Breast epithelium (tissue), 4 donors: ENCODE results near the gene ZC3H13. TPM values are rescaled to one million over a fixed set of nuclear protein-coding genes. Genes with fewer than 3 reads are reported as not detected.

ENCODE experiments used
- DNase-seq, 2 donors: peaks; one replicate each; pipeline ENCODE4 v3.0.0-alpha.2; 2019; ENCODE audit warnings: low spot score in 2 of 2
- H3K27ac ChIP-seq, 2 donors: fragments of 200-600 bp; sonication (generic) in 1 of 2; one replicate each; pipeline ENCODE4 v1.5.1; 2016 to 2019; ENCODE audit warnings: mild to moderate bottlenecking in 1 of 2
- H3K27me3 ChIP-seq, 2 donors: fragments of 200-600 bp; sonication (generic) in 1 of 2; one replicate each; pipeline versions ENCODE4 v1.5.1 to v1.6.0; 2017 to 2019; ENCODE audit warnings: control low read depth in 1 of 2, mild to moderate bottlenecking in 1 of 2
- H3K36me3 ChIP-seq: fragments of 200-600 bp; one replicate; pipeline ENCODE4 v1.5.1; 2019
- H3K4me1 ChIP-seq, 2 donors: fragments of 200-600 bp; sonication (generic); one replicate each; pipeline ENCODE4 v1.5.1; 2016 to 2019; ENCODE audit warnings: control low read depth in 1 of 2
- H3K4me3 ChIP-seq, 3 donors: fragments of 200-600 bp; sonication (generic); 1 replicate in 2 of 3; 2 replicates in 1 of 3; pipeline ENCODE4 v1.5.1; 2016 to 2019; ENCODE audit warnings: mild to moderate bottlenecking in 3 of 3, moderate library complexity in 2 of 3
- H3K9me3 ChIP-seq, 2 donors: fragments of 200-600 bp; sonication (generic) in 1 of 2; one replicate each; pipeline ENCODE4 v1.5.1; 2016 to 2019; ENCODE audit warnings: control low read depth in 1 of 2
- POLR2A ChIP-seq: fragments of 450-650 bp; IDR thresholded peaks from one replicate; pipeline ENCODE4 v1.6.1; 2016; ENCODE audit warnings: antibody characterized with exemption, mild to moderate bottlenecking, moderate library complexity
- POLR2AphosphoS5 ChIP-seq, 3 donors: sonication (generic); formaldehyde crosslinking; IDR thresholded peaks; one replicate each; pipeline ENCODE4 v1.6.1; 2017; ENCODE audit warnings: antibody characterized with exemption in 3 of 3
- intact Hi-C: fragments of 100-400 bp; cut with DNase I; formaldehyde crosslinking; loops from one replicate; pipeline ENCODE4 v1.15.1; 2023; ENCODE audit warnings: low total_unique reads
- total RNA-seq, 3 donors: library from RNA; depleted of rRNA; stranded (reverse); fragments of >200 nt; gene quantifications; one replicate each; pipeline ENCODE4 v1.1.0, GENCODE V29; 2016
- TF ChIP-seq, protein P1 (sequence below), 3 donors: fragments of 450-650 bp; IDR thresholded peaks; one replicate each; pipeline ENCODE4 v1.5.1; 2016 to 2017; ENCODE audit warnings: antibody characterized with exemption in 3 of 3, mild to moderate bottlenecking in 3 of 3, moderate library complexity in 3 of 3

The ZC3H13 gene
- total RNA-seq, 3 donors from 2014 or later = 31.0 to 40.6 (median 38.9) TPM

DNA sequence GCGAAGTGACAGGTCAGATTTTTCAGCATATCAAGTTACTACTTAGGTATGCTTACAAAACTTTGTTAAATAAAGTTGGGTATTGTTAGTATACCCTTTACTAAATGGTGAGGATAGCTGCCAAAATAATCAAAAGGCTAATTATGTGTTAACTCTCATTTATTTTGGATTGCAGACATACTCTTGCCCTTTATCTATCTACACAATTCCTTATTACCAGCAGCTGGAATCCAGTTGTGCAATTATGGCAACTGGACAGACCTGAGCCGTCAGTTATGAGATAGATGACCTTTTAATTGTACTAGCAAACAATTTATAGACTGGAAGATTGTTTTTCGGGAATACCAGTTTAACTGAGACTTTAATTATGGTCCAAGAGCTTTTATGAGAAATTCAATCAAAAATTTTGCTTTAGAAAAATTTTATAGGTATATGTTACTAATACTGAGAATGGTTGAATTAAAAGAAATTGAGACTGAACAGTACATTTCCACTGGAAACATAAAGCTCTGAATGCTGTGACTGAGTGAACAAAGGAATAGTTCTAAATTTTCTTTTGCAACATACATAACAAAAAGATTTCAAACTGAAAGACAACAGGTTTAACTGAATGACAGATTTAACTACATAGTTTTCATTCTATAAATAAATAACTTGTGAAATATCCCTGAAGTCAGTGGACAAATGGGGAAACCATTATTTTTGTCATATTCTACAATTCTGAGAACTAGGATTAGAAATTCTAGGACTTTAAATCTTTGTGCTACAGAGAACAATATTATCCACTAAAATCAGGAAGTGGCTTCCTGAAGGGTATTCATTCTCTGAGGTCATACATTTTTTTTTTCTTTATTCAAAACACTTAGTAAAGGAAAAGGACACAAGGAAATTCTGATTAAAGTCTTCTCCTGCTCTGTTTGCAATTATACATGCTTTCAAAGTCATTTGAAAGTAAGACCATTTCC is 97.4 kb downstream of the ZC3H13 start:
- no peak for TF ChIP-seq POLR2AphosphoS5 (IDR thresholded peaks at IDR 0.05)
- TF ChIP-seq, protein P1, sequence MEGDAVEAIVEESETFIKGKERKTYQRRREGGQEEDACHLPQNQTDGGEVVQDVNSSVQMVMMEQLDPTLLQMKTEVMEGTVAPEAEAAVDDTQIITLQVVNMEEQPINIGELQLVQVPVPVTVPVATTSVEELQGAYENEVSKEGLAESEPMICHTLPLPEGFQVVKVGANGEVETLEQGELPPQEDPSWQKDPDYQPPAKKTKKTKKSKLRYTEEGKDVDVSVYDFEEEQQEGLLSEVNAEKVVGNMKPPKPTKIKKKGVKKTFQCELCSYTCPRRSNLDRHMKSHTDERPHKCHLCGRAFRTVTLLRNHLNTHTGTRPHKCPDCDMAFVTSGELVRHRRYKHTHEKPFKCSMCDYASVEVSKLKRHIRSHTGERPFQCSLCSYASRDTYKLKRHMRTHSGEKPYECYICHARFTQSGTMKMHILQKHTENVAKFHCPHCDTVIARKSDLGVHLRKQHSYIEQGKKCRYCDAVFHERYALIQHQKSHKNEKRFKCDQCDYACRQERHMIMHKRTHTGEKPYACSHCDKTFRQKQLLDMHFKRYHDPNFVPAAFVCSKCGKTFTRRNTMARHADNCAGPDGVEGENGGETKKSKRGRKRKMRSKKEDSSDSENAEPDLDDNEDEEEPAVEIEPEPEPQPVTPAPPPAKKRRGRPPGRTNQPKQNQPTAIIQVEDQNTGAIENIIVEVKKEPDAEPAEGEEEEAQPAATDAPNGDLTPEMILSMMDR (IDR thresholded peaks at IDR 0.05) = no peak
- no peak for TF ChIP-seq POLR2A
- intact Hi-C loops = no loop called here
- Histone ChIP-seq H3K4me1 (no peaks in the 10 kb centered on the region), H3K27ac (no peak overlapping the region), H3K4me3 (no peak overlapping the region), H3K27me3 (no peaks in the 10 kb centered on the region), H3K9me3 (no peaks in the 10 kb centered on the region), H3K36me3 (peaks cover 4% of the 10 kb centered on the region)
- DNase-seq = no peak

DNA sequence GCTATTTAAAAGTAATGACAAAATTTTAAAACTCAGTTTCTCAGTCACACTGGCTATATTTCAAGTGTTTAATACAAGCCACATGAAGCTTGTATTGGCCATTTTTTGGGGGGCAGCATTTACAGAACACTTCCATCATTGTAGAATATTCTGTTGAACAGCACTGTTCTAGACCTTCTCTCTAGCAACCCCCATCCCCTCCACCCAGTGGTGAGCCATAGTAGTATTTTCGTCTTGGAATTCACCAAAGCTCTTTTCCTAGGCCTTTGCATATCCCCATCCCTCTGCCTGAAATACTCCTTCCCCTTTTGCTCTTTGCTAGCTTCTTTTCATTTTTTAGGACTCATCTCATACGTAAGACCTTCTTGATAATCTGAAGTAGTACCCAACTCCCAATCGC is 99.5 kb downstream of the ZC3H13 start:
- no peak for TF ChIP-seq POLR2A
- Histone ChIP-seq H3K4me1 (no peaks in the 10 kb centered on the region), H3K27me3 (no peaks in the 10 kb centered on the region), H3K36me3 (peaks cover 4% of the 10 kb centered on the region), H3K27ac (no peak overlapping the region), H3K4me3 (no peak overlapping the region), H3K9me3 (no peaks in the 10 kb centered on the region)
- DNase-seq = no peak
- intact Hi-C loops = no loop called here

DNA sequence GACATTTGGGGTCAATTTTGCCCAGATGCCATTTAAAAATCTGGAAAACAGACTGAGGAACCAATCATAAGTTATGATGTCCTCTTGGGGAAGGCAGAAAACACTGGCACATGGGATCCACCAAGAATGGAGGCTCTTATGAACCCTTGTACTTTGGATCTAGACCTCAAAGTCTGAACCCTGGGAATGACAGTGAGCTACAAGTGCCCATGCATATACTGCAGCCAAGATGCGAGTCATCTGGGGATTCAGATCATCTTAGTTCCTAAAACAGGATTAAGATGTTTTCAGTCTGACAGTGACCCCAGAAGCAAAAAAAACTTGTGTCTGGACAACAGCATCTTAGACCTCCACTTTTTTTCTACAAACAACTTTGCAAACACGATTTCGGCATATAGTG is 100.8 kb downstream of the ZC3H13 start:
- TF ChIP-seq, protein P1 (IDR thresholded peaks at IDR 0.05) = no peak
- TF ChIP-seq POLR2A (no peak), POLR2AphosphoS5 (IDR thresholded peaks at IDR 0.05) (no peak)
- DNase-seq = no peak
- Histone ChIP-seq H3K27ac (no peak overlapping the region), H3K4me3 (no peak overlapping the region), H3K4me1 (no peaks in the 10 kb centered on the region), H3K36me3 (peaks cover 1% of the 10 kb centered on the region), H3K9me3 (no peaks in the 10 kb centered on the region), H3K27me3 (no peaks in the 10 kb centered on the region)
- intact Hi-C loops = no loop called here

DNA sequence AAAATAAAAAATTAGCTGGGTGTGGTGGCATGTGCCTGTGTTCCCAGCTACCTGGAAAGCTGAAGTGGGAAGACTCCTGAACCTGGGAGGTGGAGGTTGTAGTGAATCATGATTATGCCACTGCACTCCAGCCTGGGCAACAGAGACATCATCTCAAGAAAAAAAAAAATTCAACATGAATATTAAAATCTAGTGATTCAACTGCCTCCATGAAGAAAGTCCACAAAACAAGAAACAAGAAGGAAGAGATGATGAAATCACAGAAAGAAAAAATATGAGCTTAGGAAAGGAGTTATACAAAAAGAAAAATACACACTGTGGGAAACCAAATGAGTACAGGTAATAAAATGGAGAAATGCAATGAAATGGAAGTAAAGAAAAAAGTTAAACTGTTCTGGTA is 101.4 kb downstream of the ZC3H13 start:
- no peaks in the 10 kb centered on the region for H3K4me1 ChIP-seq
- TF ChIP-seq POLR2AphosphoS5 (IDR thresholded peaks at IDR 0.05) (no peak), POLR2A (no peak)
- TF ChIP-seq, protein P1 (IDR thresholded peaks at IDR 0.05) = no peak
- intact Hi-C loops = no loop called here
- H3K27ac ChIP-seq = no peak overlapping the region
- no peak overlapping the region for H3K4me3 ChIP-seq
- H3K36me3 ChIP-seq = no peaks in the 10 kb centered on the region
- no peak for DNase-seq
- H3K27me3 ChIP-seq = no peaks in the 10 kb centered on the region
- no peaks in the 10 kb centered on the region for H3K9me3 ChIP-seq

DNA sequence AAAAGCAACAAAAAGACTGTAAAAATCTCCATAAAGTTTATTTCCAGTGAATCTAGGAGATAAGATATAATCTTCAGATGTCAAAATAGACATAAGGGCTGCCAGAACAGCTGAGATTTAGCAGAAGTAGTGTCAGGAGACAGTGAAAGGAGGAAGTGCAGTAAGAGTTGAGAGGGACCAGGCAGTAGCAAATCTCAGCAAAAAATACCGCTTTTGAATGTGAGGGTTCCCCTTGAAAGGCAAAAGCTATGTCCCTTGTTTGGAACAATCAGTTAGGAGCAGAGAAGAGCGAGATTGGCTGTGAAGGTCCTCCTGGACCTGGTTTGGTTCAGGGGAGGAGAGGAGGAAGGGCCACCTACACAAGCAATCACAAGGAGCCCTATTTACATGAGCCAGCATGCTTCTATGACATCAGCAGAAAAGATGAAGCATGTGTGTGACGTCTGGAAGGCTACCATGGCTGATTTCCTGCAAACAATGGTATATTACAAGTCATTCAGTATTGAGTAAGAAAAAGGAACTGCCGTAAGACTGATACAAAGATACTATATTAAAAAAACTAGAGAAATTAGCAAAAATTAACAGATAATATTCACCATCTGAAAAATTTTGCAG is 102.1 kb downstream of the ZC3H13 start:
- no peaks in the 10 kb centered on the region for H3K4me1 ChIP-seq
- no peak for DNase-seq

More for the DNA sequence above, 102.1 kb downstream of the ZC3H13 start:
- Histone ChIP-seq H3K27ac (no peak overlapping the region), H3K4me3 (no peak overlapping the region), H3K36me3 (no peaks in the 10 kb centered on the region), H3K9me3 (no peaks in the 10 kb centered on the region), H3K27me3 (no peaks in the 10 kb centered on the region)
- TF ChIP-seq, protein P1 (IDR thresholded peaks at IDR 0.05) = no peak
- TF ChIP-seq POLR2A (no peak), POLR2AphosphoS5 (IDR thresholded peaks at IDR 0.05) (no peak)
- intact Hi-C loops = no loop called here
